ENCODE results near the gene EML1.
A peak's percentile ranks its signal among the peaks of the same experiment; 100 is the strongest.

Gene EML1

GRCh38 chr14:99921425-99921824 lies 128.2 kb downstream of the EML1 start:
- no peak overlapping the region for H3K4me3 ChIP-seq (ENCODE audit: low read depth, low read length)
- TF ChIP-seq CTCF (conservative IDR thresholded peaks at IDR 0.05; ENCODE audit: low read depth, low read length), result no peak
- no peak for DNase-seq (ENCODE audit: low read depth)

- DNase-seq (ENCODE audit: low read depth), result no peak
- H3K4me3 ChIP-seq (ENCODE audit: low read depth, low read length), result no peak overlapping the region
- no peak for TF ChIP-seq CTCF (conservative IDR thresholded peaks at IDR 0.05; ENCODE audit: low read depth, low read length)
These were observed 131.2 kb downstream of the EML1 start for GRCh38 chr14:99924379-99924778.

DNA sequence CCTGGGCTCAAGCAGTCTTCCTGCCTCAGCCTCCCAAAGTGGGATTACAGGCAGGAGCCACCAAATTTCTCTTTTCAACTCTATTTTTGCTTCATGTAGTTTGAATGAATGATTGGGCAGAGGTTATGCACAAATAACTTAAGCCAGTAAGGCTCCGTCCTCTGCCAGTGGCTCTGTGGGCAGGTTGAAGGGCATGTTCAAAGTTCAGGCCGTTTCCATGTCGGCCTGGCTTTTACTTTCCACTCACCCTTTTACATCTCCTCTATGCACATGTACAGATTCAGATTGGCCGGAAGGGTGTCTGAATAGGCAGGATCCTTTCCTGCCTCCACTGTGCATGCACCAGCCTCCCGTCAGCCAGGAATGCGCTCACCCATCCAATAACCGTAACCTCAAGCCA lies 132.3 kb downstream of the EML1 start:
- TF ChIP-seq CTCF (conservative IDR thresholded peaks at IDR 0.05; ENCODE audit: low read depth, low read length), result no peak
- no peak overlapping the region for H3K4me3 ChIP-seq (ENCODE audit: low read depth, low read length)
- no peak for DNase-seq (ENCODE audit: low read depth)

GRCh38 chr14:99928963-99929362 lies 135.8 kb downstream of the EML1 start:
- TF ChIP-seq CTCF (conservative IDR thresholded peaks at IDR 0.05; ENCODE audit: low read depth, low read length), result no peak
- H3K4me3 ChIP-seq (ENCODE audit: low read depth, low read length), result no peak overlapping the region
- peak; percentile 68 for DNase-seq (ENCODE audit: low read depth)

- no peak for DNase-seq (ENCODE audit: low read depth)
- no peak for TF ChIP-seq CTCF (conservative IDR thresholded peaks at IDR 0.05; ENCODE audit: low read depth, low read length)
These were observed 136.4 kb downstream of the EML1 start for GRCh38 chr14:99929601-99930000.

GRCh38 chr14:99930420-99931274 lies 137.4 kb downstream of the EML1 start:
- DNase-seq (ENCODE audit: low read depth), result no peak
- TF ChIP-seq CTCF (conservative IDR thresholded peaks at IDR 0.05; ENCODE audit: low read depth, low read length), result no peak
- no peak overlapping the region for H3K4me3 ChIP-seq (ENCODE audit: low read depth, low read length)

More at GRCh38 chr14:99929601-99930000, 136.4 kb downstream of the EML1 start:
- no peak overlapping the region for H3K4me3 ChIP-seq (ENCODE audit: low read depth, low read length)

- no peak overlapping the region for H3K4me3 ChIP-seq (ENCODE audit: low read depth, low read length)
- no peak for TF ChIP-seq CTCF (conservative IDR thresholded peaks at IDR 0.05; ENCODE audit: low read depth, low read length)
- no peak for DNase-seq (ENCODE audit: low read depth)
These were observed 138.1 kb downstream of the EML1 start for GRCh38 chr14:99931308-99931707.

Data from choroid plexus epithelial cell (primary cell).